Adrenal gland (tissue), 5 donors: Measurements from ENCODE around the gene PHF1.
"Not testable (repeated sequence)": the region's sequence is repeated elsewhere in the genome, so short reads cannot be mapped to it uniquely, and the experiment has no call there.

ENCODE experiments used
- POLR2A ChIP-seq, 2 donors: fragments of 450-650 bp; IDR thresholded peaks; one replicate each; pipeline ENCODE4 v1.6.1; 2017; ENCODE audit warnings: antibody characterized with exemption in 2 of 2, mild to moderate bottlenecking in 2 of 2, moderate library complexity in 1 of 2
- TF ChIP-seq, protein P1 (sequence below), 6 experiments: fragments of 450-650 bp in 4 of 6; fragments of 200-600 bp in 2 of 6; sonication (generic) in 1 of 6; IDR thresholded peaks; 1 replicate in 5 of 6; 2 replicates in 1 of 6; pipeline versions ENCODE4 v1.5.1 to v1.8.0; 2016 to 2021; ENCODE audit warnings: antibody characterized with exemption in 6 of 6, mild to moderate bottlenecking in 2 of 6, moderate library complexity in 1 of 6
- donor health status: DM: no; HTN: no; CAD: no.

DNA sequence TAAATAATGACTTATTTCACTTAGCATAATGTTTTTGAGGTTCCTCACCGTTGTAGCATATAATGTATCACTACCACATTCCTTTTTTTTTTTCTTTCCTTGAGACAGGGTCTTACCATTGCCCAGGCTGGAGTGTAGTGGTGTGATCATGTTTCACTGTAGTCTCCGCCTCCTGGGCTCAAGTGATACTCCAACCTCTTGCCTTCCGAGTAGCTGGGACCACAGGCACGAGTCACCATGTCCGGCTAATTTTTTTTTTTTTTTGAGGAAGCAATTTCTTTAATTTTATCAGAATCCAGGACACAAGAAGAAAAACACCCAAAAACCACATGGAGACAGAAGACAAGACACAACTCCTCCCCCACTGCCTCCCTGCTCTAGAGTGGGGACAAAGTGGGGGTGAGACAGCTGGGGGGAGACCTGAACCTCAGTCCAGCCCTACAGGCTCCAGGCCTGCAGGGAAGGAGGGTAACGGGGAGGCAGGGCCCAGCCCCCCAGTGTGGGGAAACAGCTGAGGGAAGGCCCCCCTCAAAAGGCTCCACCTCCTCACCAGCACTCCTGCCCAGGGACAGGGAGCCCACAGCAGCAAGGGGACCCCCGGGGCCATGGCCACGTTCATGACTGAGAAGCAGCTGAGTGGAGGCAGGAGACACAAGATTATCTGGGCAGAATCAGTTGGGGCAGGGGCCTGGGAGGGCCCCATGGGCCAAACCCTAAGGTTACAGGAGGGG, 46.2 kb upstream of the PHF1 start:
- TF ChIP-seq POLR2A (IDR thresholded peaks at IDR 0.05) = not testable (repeated sequence)
- TF ChIP-seq, protein P1, sequence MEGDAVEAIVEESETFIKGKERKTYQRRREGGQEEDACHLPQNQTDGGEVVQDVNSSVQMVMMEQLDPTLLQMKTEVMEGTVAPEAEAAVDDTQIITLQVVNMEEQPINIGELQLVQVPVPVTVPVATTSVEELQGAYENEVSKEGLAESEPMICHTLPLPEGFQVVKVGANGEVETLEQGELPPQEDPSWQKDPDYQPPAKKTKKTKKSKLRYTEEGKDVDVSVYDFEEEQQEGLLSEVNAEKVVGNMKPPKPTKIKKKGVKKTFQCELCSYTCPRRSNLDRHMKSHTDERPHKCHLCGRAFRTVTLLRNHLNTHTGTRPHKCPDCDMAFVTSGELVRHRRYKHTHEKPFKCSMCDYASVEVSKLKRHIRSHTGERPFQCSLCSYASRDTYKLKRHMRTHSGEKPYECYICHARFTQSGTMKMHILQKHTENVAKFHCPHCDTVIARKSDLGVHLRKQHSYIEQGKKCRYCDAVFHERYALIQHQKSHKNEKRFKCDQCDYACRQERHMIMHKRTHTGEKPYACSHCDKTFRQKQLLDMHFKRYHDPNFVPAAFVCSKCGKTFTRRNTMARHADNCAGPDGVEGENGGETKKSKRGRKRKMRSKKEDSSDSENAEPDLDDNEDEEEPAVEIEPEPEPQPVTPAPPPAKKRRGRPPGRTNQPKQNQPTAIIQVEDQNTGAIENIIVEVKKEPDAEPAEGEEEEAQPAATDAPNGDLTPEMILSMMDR (IDR thresholded peaks at IDR 0.05) = not testable (repeated sequence)
